DOHH2 (cell line): ENCODE data around the gene TRIP10.

Experiments
- CTCF ChIP-seq: fragments of 200-600 bp; sonication (generic); IDR thresholded peaks from one replicate; pipeline ENCODE4 v1.5.1; 2014; ENCODE audit warnings: antibody characterized with exemption, mild to moderate bottlenecking, low read depth, low read length; ENCODE audit not compliant: poor library complexity, severe bottlenecking
- EZH2phosphoT487 ChIP-seq: fragments of 200-600 bp; sonication (generic); IDR thresholded peaks from 2 replicates; pipeline ENCODE4 v1.6.1; 2017; ENCODE audit warnings: borderline replicate concordance, mild to moderate bottlenecking, antibody characterized with exemption, low read length, moderate library complexity, mixed read lengths

- TF ChIP-seq CTCF (no peak), EZH2phosphoT487 (no peak)
These were observed 49.2 kb upstream of the TRIP10 start for GRCh38 chr19:6690160-6690885.
